ENCODE results near the gene PIBF1.
"Not testable (repeated sequence)": the region's sequence is repeated elsewhere in the genome, so short reads cannot be mapped to it uniquely, and the experiment has no call there.

The PIBF1 gene

DNA sequence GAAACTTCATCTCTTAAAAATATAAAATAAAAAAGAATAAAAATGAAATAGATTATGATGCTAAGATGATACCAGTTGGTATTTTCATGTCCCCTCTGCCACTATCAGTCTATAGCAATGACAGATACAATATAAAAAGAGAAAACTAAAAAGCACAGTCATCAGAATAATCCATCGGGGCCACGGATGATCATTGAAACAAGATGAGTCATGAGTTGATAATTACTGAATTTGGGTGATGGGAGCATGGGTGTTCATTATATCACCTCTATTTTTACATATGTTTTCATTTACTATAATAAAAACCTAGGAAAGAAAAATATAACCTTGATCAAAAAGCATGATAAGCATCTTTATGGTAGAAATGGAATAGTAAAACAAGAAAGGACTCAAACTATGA is 41.1 kb downstream of the PIBF1 start:
- no peak for DNase-seq

DNA sequence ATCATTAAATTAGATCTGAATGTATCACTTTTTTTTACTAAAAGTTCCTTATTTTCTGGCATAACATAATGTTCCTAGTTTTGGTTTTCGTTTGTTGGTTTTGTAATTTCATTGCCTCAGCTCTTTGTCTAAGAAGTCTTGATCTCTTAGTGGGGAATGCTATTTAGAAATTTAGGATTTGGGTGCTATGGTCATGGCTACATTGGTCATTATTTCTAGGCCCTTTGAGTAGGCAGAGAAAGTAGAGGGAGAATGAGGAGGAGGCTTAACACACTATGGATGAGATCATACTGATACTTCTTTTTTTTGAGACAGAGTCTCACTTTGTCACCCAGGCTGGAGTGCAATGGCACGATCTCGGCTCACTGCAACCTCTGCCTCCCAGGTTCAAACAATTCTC is 41.8 kb downstream of the PIBF1 start:
- no peak for DNase-seq

DNA sequence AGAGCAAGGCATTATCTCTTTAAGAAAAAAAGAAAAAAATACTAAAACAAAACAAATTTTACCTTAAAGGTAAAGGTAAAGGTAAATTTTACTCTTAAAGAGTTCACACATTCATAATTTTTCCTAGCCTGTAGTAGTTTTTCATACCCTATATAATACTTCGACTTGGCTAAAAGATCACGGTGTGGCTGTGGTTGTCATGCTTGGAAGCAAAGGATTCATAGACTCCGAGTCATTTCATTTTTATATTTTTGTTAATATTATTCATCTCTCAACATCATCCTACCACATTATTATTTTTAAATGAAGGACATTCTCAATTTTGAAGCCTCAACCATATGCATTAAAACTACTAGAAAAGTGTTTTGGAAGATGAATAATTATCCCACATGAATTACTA is 52.7 kb downstream of the PIBF1 start:
- no peak for DNase-seq

DNA sequence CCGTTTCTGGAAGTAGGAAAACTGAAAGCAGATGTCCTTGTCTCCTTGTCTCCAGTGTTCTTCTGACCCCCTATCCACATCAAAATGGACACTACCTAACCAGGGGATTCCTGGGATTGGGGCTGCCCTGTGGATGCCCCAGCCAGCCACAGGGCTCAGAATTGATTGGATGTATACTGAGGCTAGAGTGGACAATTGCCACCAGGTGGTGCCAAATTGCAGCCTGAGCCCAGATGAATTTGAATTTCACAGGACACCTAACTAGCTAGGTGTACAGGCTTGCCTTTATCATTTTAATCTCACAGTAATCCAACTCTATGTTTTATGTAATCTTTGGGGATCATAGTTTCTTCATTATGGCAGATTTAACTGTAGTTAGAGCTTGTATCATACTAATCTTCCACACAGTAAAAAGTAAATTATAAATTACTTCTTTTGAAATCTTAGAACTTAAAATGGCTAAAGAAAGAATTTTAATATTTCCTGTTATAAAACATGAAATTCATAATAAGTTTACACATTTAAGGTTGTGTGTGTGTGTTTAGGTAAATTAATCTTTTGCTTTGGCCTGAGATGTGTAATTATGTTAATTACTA is 58.0 kb downstream of the PIBF1 start:
- peak; percentile 46 to 66 for DNase-seq

DNA sequence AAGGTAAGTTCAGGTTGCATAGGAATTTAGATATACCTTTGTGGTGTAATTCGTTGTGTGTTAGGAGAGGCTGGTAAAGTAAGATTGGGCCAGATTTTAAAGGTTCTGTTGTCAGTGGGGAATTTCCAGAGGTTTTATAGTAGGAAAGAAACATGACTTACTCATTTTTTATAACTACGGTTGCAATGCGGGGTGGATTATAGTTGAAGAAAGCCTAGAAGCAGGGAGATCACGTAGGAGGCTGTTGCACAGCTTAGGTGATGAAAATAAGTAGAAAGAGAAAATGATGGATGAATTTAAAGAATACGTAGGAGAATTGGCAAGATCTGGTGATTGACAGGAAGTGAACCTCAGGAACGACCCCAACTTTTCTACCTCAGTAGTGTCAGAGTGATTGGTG is 61.1 kb downstream of the PIBF1 start:
- DNase-seq, result no peak

DNA sequence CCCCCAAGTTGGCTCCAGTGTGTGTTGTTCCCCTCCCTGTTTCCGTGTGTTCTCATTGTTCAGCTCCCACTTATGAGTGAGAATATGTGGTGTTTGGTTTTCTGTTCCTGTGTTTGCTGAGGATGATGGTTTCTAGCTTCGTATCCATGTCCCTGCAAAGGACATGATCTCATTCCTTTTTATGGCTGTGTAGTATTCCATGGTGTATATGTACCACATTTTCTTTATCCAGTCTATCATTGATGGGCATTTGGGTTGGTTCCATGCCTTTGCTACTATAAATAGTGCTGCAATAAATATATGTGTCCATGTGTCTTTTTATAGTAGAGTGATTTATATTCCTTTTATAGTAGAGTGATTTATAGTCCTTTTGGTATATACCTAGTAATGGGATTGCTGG is 63.2 kb downstream of the PIBF1 start:
- DNase-seq, result not testable (repeated sequence)

DNA sequence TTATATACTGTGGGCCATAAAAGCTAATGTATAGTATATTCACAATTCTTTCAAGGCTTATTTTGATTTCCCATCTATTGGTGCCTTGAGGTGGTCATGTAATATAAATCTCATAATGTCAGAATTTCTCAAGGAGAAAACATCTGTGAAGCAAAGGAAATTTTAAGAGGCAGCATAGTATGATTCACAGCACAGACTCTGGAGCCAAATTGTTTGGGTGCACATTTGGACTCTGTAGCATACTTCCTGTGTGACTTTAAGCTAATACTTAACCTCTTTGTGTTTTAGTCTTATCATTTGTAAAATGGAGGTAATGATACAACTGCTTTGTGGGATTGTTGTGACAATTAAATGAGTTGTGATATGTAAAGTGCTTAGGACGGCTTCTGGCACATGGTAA is 67.6 kb downstream of the PIBF1 start:
- no peak for DNase-seq

DNA sequence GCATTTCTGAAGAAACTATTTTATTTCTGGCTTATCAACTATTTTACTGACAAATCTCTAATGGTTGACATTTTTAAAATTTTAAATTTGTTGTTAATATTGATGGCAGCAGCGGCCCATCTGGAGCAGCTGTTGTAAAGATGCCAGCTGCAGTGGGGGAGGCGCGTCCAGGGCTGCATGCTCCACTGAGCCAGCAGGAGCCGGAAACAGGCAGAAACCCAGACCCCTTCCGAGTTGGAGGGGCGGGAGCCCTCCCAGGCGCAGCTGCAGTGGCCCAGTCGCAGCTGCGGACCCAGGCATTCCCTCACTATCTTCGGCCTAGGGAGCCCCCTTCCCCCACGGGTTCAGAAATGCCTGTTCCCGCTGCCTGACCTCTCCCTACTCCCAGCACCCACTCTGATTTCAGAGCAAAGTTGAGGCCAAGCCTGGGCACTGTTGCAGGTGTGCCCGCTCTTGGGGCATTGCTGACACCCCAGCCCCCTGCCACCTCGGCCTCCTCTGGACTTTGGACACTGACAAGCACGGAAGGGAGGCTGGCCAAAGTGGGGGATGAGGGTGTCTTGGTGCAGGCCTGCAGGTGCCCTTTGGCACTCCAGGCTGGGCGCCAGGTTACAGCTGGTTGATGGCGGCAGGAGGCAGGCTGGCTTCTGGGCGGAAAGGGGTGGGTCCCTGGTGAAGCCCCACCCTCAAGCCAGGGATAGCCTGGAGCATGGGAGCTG is 69.2 kb downstream of the PIBF1 start:
- DNase-seq, result no peak

DNA sequence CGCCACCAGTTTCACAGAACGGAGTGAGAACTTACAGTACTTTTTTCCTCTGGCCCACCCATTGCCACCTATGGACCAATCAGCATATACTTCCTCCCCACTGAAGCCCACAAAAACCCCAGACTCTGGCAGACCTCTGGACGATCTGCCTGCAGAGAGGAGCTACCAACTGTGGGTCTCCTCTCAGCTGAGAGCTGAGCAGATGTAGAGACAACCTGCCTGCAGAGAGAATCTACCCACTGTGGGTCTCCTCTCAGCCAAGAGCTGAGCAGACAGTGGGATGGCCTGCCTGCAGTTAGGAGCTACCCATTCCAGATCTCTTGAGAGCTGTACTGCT is 69.7 kb downstream of the PIBF1 start:
- no peak for DNase-seq

DNA sequence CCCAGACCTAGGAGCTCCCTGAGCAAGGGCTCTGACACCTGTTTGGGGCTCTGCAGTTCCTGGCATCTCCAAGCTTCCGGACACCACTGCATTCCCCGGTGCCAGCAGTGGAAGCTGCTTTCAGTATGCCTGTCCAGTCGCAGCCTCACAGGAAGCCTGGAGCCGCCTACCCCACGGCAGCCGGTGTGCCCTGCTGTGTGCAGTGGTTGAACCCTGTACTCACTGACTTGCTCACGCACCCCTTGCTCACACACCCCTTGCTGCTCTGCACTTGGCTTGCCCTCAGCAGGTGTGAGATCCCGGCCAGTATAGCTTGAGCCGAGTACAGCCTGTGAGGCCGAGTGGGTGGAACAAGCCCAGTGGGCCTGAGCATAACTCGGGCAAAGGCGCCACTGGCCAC is 70.3 kb downstream of the PIBF1 start:
- no peak for DNase-seq

DNA sequence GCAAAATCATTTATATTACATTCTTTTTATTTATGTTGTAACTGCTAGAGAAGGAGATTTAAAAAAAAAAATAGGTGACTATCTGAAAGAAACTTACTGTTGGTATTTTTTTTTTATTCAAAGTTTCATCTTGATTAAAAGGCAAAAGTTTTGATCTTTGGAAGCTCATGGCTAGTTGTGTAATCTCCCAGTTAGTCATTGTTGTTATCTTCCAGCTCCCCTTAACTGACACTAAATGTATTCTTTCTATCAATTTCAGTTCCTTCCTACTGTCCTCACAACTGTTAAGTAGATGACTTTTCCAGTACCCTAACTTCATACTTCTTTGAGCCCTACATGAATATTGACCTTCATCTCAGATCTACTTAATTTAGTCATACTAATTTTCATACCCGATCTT is 71.1 kb downstream of the PIBF1 start:
- DNase-seq, result no peak

DNA sequence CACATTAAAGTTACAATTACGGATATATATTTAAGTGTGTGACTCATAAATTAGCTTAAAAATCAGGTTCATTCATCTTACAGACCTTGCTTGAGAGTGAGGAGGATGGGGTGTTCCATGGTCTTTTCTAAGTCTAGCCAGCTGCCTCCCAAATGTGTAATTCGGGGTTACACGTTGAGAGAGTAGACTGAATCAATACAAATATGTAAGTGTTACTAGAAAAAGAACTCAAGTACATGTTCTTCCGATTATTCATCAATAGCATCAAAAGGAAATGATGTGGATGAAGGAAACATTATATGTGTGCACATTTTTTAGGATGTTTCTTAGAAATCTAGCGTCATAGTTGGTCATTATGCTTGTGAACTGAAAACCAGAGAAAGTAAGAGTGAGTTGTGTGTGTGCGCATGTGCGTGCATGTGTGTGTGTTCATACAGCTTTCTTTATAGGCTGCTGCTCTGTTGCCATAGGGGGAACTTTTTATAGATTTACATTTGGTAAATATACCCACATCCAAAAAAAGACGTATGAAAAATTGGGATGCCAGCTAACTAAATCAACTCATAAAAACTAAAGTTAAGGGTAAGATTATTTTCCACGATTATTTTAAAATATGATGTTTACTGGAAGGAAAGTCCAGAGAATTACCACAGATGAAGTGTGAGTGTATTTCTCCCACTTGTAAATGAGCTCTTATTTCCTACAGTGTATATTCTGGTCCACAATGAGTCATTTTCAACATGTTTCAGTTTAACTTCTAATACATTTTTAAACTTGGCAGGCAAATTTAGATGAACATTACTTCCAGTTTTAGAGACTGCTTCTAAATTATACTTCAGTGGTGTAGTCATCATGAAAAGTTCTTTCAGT is 82.4 kb downstream of the PIBF1 start:
- DNase-seq, result no peak

DNA sequence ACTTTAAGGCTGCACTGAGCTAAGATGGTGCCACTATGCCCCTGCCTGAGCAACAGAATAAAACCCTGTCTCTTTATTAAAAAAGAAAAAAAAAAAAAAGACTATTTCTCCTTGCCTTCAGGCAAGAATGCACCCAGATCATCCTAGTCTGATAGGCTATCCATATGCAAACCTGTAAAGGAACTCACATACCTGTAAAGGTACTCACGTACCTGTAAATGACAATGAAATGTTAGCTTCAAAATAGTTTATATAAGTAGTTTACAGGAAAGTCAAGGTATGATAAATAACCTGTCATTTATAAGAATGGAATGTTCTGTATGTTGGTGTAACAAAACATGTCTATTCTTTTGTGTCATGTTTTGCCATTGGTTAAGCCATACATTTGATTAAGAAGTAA is 86.3 kb downstream of the PIBF1 start:
- no peak for DNase-seq

DNA sequence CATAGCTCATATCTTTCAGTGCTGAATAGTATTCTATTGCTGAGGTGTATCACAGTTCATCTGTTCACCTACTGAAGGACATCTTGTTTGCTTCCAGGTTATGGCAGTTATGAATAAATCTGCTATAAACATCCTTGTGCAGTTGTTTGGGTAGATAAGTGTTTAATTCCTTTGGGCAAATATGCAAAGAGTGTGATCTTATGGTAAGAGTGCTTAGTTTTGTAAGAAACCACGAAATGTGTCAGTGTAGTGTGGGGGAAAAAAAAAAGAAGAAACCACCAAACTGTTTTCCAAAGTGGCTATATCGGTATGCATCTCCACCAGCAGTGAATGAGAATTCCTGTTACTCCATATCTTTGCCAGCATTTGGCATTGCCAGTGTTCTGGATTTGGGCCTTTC is 93.3 kb downstream of the PIBF1 start:
- DNase-seq, result no peak

DNA sequence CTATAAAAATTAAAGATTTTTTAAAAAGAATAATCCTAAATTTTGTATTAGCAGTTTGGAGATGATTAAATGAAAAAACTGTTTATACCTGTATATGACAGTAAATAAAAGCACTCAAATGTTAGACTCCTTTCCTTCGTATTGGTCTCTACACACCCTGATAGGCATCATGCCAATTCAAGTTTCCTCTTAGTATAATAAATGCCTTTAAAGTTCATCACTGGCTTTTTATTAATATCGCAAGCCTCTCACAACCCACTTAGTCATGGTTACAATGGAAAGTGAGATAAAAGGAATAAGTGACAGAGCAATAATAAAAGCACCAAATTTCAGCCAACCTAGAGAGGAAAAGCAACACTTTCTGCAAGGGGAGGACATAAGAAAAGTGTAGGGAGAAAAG is 102.2 kb downstream of the PIBF1 start:
- no peak for DNase-seq

DNA sequence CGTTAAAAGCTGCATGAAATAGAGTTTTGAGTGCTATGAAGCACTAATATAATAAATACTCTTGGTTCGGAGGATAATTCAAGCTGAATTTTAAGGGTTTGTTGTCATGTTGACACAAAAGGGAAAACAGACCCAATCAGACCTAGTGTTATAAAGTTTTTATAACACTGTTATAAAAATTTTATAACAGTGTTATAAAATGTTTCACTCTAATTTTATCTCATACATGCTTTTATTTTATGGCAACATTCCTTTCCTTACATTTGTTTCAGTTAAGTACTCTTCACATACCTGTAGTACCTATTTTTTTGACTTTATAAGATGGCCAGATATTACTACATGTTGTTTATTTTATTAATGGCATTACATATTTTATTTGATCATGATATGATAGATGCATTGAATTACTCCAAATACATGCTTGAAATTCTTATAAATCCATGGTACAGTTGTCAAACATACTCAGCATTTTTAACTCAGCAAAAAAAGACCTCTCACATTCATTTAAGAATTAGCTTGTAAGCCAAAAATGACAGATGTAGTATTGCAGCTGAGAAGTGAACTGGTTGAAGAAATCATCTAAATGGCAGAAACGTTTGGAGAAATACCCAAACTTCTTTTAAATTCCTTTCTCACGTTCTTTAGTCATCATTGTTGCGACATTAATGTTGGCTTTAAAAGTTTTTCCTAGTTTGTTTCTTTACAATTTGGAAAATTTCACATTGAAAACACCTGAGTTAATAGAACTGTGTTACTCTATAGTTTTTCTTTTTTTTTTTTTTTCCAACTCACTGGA is 104.5 kb downstream of the PIBF1 start:
- DNase-seq, result no peak

DNA sequence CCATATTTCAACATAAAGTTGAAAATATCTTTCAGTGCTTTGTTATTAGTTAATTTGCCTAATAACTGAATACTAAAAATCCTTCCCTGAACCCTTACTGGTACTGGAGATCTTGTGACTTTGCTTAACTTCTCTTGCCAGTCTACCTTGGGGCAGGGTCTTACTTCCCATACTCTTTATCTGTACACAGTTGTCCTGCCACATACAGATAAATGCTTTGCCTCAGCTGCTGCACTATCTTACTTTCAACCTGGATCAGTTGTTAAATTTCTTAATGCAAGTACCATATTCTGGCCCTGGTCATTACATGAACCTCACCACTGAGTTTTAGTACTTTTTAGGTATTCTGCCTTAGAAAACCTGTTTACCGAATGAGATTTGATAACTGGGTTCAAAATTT is 107.6 kb downstream of the PIBF1 start:
- no peak for DNase-seq

DNA sequence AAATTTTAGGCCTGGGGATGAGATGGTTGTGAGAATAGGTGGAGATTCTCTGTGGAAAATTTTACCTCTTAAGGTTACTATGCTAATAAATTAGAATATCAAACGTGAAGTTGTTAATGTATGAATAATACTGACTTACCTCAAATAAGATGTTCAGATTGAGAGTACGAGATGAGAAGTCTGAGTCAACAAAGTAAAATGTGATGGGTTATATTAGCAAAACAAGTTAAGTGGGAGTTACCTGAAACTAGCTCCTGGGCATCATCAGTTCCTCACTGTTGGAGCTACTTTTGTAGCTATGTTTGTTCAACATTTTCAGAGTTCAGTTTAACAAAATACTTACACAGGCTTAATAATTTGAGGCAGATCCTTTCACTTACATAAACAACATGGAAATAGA is 108.6 kb downstream of the PIBF1 start:
- no peak for DNase-seq

DNA sequence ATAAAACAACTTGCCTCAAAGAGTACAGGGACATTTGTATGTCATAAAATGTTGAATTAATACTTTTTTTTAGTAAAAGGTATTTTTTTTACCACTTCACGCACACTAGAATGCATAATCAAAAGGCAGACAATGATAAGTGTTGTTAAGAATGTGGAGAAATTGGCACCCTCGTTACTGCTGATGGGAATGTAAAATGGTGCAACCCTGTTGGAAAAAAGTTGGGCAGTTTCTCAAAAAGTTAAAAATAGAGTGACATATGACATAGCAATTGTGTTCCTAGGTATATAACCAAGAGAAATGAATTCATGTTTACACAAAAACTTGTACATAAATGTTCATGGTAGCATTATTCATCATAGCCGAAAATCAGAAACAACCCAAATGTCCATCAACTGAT is 109.5 kb downstream of the PIBF1 start:
- no peak for DNase-seq

DNA sequence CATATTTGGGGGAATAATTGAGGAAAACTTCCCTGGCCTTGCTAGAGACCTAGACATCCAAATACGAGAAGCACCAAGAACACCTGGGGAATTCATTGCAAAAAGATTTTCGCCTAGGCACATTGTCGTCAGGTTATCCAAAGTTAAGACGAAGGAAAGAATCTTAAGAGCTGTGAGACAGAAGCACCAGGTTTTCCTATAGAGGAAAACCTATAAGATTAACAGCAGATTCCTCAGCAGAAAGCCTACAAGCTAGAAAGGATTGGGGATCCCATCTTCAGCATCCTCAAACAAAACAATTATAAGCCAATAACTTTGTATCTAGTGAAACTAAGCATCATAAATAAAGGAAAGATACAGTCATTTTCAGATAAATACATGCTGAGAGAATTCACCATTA is 114.9 kb downstream of the PIBF1 start:
- DNase-seq, result no peak

DNA sequence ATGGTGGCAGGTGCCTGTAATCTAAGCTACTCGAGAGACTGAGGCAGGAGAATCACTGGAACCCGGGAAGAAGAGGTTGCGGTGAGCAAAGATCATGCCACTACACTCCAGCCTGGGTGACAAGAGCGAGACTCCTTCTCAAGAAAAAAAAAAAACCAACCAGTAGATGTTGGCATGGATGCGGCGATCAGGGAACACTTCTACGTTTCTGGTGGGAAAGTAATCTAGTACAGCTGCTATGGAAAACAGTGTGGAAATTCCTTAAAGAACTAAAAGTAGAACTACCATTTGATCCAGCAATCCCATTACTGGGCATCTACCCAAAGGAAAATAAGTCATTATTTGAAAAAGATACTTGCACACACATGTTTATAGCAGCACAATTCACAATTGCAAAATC is 119.6 kb downstream of the PIBF1 start:
- DNase-seq, result not testable (repeated sequence)

DNA sequence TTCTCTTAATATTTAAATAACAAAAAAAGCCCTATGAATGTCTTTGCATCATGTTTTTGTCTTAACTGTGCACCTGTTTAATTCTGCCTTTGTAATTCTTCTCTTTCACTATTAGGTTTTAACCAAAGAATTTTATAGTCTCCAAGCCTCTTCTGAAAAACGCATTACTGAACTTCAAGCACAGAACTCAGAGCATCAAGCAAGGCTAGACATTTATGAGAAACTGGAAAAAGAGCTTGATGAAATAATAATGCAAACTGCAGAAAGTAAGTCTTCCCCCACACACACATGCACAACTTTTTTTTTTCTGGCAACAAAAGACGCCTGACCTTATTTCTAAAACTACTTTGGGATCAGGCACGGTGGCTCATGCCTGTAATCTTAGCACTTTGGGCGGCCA is 126.5 kb downstream of the PIBF1 start:
- no peak for DNase-seq

DNA sequence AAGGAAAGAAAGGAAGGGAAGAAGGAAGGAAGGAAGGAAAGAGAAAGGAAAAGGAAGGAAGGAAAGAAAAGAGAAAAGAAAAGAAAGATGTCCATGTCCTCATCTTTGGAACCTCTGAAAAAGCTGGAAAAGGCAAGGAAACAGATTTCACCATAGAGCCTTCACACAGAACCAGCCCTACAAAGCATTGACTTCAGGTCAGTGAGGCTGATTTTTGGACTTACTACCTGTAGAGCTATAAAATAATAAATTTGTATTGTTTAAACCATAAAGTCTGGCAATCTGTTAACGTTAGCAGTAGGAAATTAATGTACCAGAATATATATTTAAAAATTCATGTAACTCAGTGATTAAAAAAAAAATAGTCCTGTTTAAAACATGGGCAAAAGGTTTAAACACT is 130.0 kb downstream of the PIBF1 start:
- DNase-seq, result no peak

DNA sequence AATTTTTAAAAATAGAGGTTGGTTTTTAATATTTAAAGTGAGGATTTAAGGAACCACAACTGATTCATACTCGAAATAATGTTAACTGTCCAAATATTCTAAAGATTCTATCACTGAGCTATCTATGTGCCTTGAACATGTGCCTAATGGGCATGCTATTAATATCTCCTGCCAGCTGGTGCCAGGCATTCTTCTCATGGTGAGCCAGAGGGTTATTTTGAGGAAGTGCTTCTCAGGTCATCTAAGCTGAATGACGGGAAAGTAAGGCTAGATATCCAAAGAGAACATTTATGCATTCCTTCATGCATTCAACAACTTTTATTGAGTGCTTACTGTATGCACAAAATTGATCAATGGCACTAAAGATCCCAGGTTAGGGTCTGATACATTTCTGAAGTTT is 138.2 kb downstream of the PIBF1 start:
- no peak for DNase-seq

Data from NCI-H2081 (cell line).